ENCODE measurements around the gene KCNH8.

KCNH8 gene

GRCh38 chr3:19267040-19267439, 118.7 kb downstream of the KCNH8 start:
- no peak overlapping the region for H3K9ac ChIP-seq (ENCODE audit: low read length)
- no peaks in the 10 kb centered on the region for H3K36me3 ChIP-seq (ENCODE audit: control insufficient read depth, insufficient read depth, low read length)
- H3K4me3 ChIP-seq (ENCODE audit: low read length), result no peak overlapping the region
- H3K4me1 ChIP-seq (ENCODE audit: control insufficient read depth, insufficient read depth, low read length), result no peaks in the 10 kb centered on the region
- no peaks in the 10 kb centered on the region for H3K27me3 ChIP-seq (ENCODE audit: control insufficient read depth, insufficient read depth, low read length)
- no peak overlapping the region for H3K27ac ChIP-seq (ENCODE audit: low read depth, low read length)

DNA sequence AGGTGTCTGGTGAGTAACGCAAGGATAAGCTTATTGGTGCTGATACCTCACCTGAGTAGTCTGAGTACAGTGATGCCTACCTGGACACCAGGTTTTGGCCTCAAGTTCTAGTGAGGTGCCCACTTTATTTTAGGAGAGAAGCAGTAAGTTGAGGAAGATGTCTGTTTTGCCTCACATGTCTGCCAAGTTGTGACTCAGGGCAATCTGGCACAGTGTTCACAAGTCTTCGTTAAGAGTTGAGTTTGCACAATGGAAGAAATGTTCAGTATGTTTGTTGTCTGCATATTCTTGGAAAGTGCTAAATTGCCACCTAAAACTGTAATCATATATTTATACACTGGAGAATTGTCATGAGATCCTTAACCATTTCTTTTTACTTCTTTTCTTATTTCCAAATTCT, 122.2 kb downstream of the KCNH8 start:
- Histone ChIP-seq H3K9ac (ENCODE audit: low read length) (no peak overlapping the region), H3K4me1 (ENCODE audit: control insufficient read depth, insufficient read depth, low read length) (no peaks in the 10 kb centered on the region), H3K27ac (ENCODE audit: low read depth, low read length) (no peak overlapping the region), H3K4me3 (ENCODE audit: low read length) (no peak overlapping the region), H3K27me3 (ENCODE audit: control insufficient read depth, insufficient read depth, low read length) (no peaks in the 10 kb centered on the region), H3K36me3 (ENCODE audit: control insufficient read depth, insufficient read depth, low read length) (no peaks in the 10 kb centered on the region)

DNA sequence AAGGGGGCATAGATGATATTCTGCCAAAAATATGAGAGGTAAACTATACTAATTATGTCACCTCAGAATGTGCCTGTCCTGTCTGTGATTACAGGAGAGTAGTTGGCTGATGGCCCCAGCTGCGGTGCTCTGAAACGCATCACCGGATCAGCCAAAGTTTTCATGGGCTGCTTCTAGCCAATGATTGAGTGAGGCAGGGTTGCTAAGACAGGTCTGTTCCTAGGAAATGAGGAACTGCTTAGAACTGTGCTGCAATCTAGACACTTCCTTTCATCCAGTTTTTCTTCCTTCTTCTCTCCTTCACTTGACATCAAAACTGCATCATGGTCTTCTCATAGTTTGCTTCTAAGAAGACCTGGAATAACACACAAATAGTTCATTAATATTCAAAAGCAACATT, 124.0 kb downstream of the KCNH8 start:
- no peaks in the 10 kb centered on the region for H3K27me3 ChIP-seq (ENCODE audit: control insufficient read depth, insufficient read depth, low read length)
- H3K9ac ChIP-seq (ENCODE audit: low read length), result no peak overlapping the region
- no peak overlapping the region for H3K4me3 ChIP-seq (ENCODE audit: low read length)
- no peak overlapping the region for H3K27ac ChIP-seq (ENCODE audit: low read depth, low read length)
- no peaks in the 10 kb centered on the region for H3K4me1 ChIP-seq (ENCODE audit: control insufficient read depth, insufficient read depth, low read length)
- H3K36me3 ChIP-seq (ENCODE audit: control insufficient read depth, insufficient read depth, low read length), result no peaks in the 10 kb centered on the region

- no peaks in the 10 kb centered on the region for H3K27me3 ChIP-seq (ENCODE audit: control insufficient read depth, insufficient read depth, low read length)
- no peak overlapping the region for H3K27ac ChIP-seq (ENCODE audit: low read depth, low read length)
- no peaks in the 10 kb centered on the region for H3K36me3 ChIP-seq (ENCODE audit: control insufficient read depth, insufficient read depth, low read length)
- H3K4me3 ChIP-seq (ENCODE audit: low read length), result no peak overlapping the region
- no peaks in the 10 kb centered on the region for H3K4me1 ChIP-seq (ENCODE audit: control insufficient read depth, insufficient read depth, low read length)
- no peak overlapping the region for H3K9ac ChIP-seq (ENCODE audit: low read length)
These were observed 124.8 kb downstream of the KCNH8 start for GRCh38 chr3:19273091-19273490.

DNA sequence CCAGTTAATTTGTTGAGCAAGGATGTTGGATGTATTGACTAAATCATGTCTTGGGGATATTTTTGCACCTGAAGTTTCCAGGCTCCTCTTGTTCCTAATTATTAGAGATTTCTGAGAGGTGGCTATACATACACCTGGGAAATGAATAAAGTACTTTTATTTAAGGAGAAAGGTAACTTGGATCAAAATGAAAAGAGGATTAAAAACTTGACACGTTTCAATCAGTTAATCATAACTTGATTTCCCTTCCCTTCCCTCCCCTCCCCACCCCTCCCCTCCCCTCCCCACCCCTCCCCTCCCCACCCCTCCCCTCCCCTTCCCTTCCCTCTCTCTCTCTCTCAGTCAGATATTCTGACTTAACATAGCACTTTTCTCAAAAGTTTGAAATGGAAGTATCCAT, 126.3 kb downstream of the KCNH8 start:
- Histone ChIP-seq H3K36me3 (ENCODE audit: control insufficient read depth, insufficient read depth, low read length) (no peaks in the 10 kb centered on the region), H3K4me1 (ENCODE audit: control insufficient read depth, insufficient read depth, low read length) (no peaks in the 10 kb centered on the region), H3K27ac (ENCODE audit: low read depth, low read length) (no peak overlapping the region), H3K9ac (ENCODE audit: low read length) (no peak overlapping the region), H3K27me3 (ENCODE audit: control insufficient read depth, insufficient read depth, low read length) (no peaks in the 10 kb centered on the region), H3K4me3 (ENCODE audit: low read length) (no peak overlapping the region)

DNA sequence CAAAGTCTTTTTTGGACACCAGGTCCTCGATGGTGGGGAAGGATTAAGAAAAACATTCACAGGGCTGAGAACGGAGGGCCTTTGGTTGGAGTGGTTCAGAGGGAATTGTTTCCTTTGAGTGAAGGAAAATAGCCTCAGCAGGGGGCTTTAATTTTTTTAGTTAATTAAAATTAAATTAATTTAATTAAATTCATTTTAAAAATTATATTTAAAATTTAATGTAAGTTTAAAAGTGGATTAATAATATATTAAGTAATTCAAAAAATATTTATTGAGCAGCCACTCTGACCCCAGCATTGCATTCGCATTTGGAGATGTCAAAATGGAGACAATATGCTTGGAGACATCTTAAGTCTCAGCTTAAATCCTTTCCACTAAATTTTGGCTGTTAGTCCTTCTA, 136.7 kb downstream of the KCNH8 start:
- Histone ChIP-seq H3K36me3 (ENCODE audit: control insufficient read depth, insufficient read depth, low read length) (no peaks in the 10 kb centered on the region), H3K4me1 (ENCODE audit: control insufficient read depth, insufficient read depth, low read length) (no peaks in the 10 kb centered on the region), H3K9ac (ENCODE audit: low read length) (no peak overlapping the region), H3K4me3 (ENCODE audit: low read length) (no peak overlapping the region), H3K27ac (ENCODE audit: low read depth, low read length) (no peak overlapping the region), H3K27me3 (ENCODE audit: control insufficient read depth, insufficient read depth, low read length) (no peaks in the 10 kb centered on the region)

DNA sequence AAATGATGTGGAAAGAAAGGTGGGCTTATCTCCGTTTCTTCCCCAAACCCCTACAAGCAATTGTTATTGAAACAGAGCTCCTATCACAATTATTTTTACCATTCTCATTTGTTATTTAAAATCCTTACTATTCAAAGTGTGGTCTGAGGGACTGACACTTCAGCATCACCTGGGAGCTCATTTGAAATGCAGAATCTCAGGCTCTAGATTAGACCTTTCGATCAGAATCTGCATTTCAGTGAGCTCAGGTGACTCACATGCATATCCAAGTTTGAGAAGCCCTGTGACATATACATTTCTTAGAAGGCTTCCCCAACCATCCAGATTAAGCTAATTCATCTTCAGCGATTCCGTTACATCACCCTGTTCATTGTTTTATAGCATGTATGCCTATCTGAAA, 145.0 kb downstream of the KCNH8 start:
- no peak overlapping the region for H3K9ac ChIP-seq (ENCODE audit: low read length)
- no peak overlapping the region for H3K4me3 ChIP-seq (ENCODE audit: low read length)
- no peaks in the 10 kb centered on the region for H3K27me3 ChIP-seq (ENCODE audit: control insufficient read depth, insufficient read depth, low read length)
- H3K27ac ChIP-seq (ENCODE audit: low read depth, low read length), result no peak overlapping the region
- no peaks in the 10 kb centered on the region for H3K36me3 ChIP-seq (ENCODE audit: control insufficient read depth, insufficient read depth, low read length)
- H3K4me1 ChIP-seq (ENCODE audit: control insufficient read depth, insufficient read depth, low read length), result no peaks in the 10 kb centered on the region

- no peaks in the 10 kb centered on the region for H3K27me3 ChIP-seq (ENCODE audit: control insufficient read depth, insufficient read depth, low read length)
- no peaks in the 10 kb centered on the region for H3K4me1 ChIP-seq (ENCODE audit: control insufficient read depth, insufficient read depth, low read length)
- H3K27ac ChIP-seq (ENCODE audit: low read depth, low read length), result no peak overlapping the region
- no peaks in the 10 kb centered on the region for H3K36me3 ChIP-seq (ENCODE audit: control insufficient read depth, insufficient read depth, low read length)
- H3K4me3 ChIP-seq (ENCODE audit: low read length), result no peak overlapping the region
- no peak overlapping the region for H3K9ac ChIP-seq (ENCODE audit: low read length)
These were observed 146.9 kb downstream of the KCNH8 start for GRCh38 chr3:19295208-19295607.

GRCh38 chr3:19331931-19332330, 183.6 kb downstream of the KCNH8 start:
- no peaks in the 10 kb centered on the region for H3K36me3 ChIP-seq (ENCODE audit: control insufficient read depth, insufficient read depth, low read length)
- no peak overlapping the region for H3K9ac ChIP-seq (ENCODE audit: low read length)
- H3K4me1 ChIP-seq (ENCODE audit: control insufficient read depth, insufficient read depth, low read length), result no peaks in the 10 kb centered on the region
- H3K27ac ChIP-seq (ENCODE audit: low read depth, low read length), result no peak overlapping the region
- H3K27me3 ChIP-seq (ENCODE audit: control insufficient read depth, insufficient read depth, low read length), result no peaks in the 10 kb centered on the region
- H3K4me3 ChIP-seq (ENCODE audit: low read length), result no peak overlapping the region

- Histone ChIP-seq H3K9ac (ENCODE audit: low read length) (no peak overlapping the region), H3K27ac (ENCODE audit: low read depth, low read length) (no peak overlapping the region), H3K4me3 (ENCODE audit: low read length) (no peak overlapping the region), H3K4me1 (ENCODE audit: control insufficient read depth, insufficient read depth, low read length) (no peaks in the 10 kb centered on the region), H3K36me3 (ENCODE audit: control insufficient read depth, insufficient read depth, low read length) (no peaks in the 10 kb centered on the region), H3K27me3 (ENCODE audit: control insufficient read depth, insufficient read depth, low read length) (no peaks in the 10 kb centered on the region)
These were observed 185.8 kb downstream of the KCNH8 start for GRCh38 chr3:19334120-19334519.

- H3K27ac ChIP-seq (ENCODE audit: low read depth, low read length), result no peak overlapping the region
- no peaks in the 10 kb centered on the region for H3K36me3 ChIP-seq (ENCODE audit: control insufficient read depth, insufficient read depth, low read length)
- H3K4me1 ChIP-seq (ENCODE audit: control insufficient read depth, insufficient read depth, low read length), result no peaks in the 10 kb centered on the region
- no peaks in the 10 kb centered on the region for H3K27me3 ChIP-seq (ENCODE audit: control insufficient read depth, insufficient read depth, low read length)
- H3K4me3 ChIP-seq (ENCODE audit: low read length), result no peak overlapping the region
- no peak overlapping the region for H3K9ac ChIP-seq (ENCODE audit: low read length)
These were observed 190.5 kb downstream of the KCNH8 start for GRCh38 chr3:19338769-19339168.

GRCh38 chr3:19342389-19342788, 194.1 kb downstream of the KCNH8 start:
- Histone ChIP-seq H3K9ac (ENCODE audit: low read length) (no peak overlapping the region), H3K4me1 (ENCODE audit: control insufficient read depth, insufficient read depth, low read length) (no peaks in the 10 kb centered on the region)

GRCh38 chr3:19346759-19347158, 198.4 kb downstream of the KCNH8 start:
- H3K4me3 ChIP-seq (ENCODE audit: low read length), result no peak overlapping the region
- H3K27me3 ChIP-seq (ENCODE audit: control insufficient read depth, insufficient read depth, low read length), result no peaks in the 10 kb centered on the region
- no peaks in the 10 kb centered on the region for H3K36me3 ChIP-seq (ENCODE audit: control insufficient read depth, insufficient read depth, low read length)
- no peak overlapping the region for H3K27ac ChIP-seq (ENCODE audit: low read depth, low read length)
- no peak overlapping the region for H3K9ac ChIP-seq (ENCODE audit: low read length)
- H3K4me1 ChIP-seq (ENCODE audit: control insufficient read depth, insufficient read depth, low read length), result no peaks in the 10 kb centered on the region

More at GRCh38 chr3:19342389-19342788, 194.1 kb downstream of the KCNH8 start:
- Histone ChIP-seq H3K27ac (ENCODE audit: low read depth, low read length) (no peak overlapping the region), H3K27me3 (ENCODE audit: control insufficient read depth, insufficient read depth, low read length) (no peaks in the 10 kb centered on the region), H3K36me3 (ENCODE audit: control insufficient read depth, insufficient read depth, low read length) (no peaks in the 10 kb centered on the region), H3K4me3 (ENCODE audit: low read length) (no peak overlapping the region)

Data from rectal smooth muscle tissue (tissue), 1 donor.